HG03460 (cell line): ENCODE data around the gene FAM20C.
"Not testable (repeated sequence)": the region's sequence is repeated elsewhere in the genome, so short reads cannot be mapped to it uniquely, and the experiment has no call there.

Experiments
- ATAC-seq: cut with Tn5 transposase; IDR thresholded peaks from one replicate; pipeline ENCODE4 v1.9.1; 2021; ENCODE audit not compliant: unreplicated experiment

FAM20C gene

GRCh38 chr7:255721-256361, 63.5 kb downstream of the FAM20C start:
- no peak for ATAC-seq

DNA sequence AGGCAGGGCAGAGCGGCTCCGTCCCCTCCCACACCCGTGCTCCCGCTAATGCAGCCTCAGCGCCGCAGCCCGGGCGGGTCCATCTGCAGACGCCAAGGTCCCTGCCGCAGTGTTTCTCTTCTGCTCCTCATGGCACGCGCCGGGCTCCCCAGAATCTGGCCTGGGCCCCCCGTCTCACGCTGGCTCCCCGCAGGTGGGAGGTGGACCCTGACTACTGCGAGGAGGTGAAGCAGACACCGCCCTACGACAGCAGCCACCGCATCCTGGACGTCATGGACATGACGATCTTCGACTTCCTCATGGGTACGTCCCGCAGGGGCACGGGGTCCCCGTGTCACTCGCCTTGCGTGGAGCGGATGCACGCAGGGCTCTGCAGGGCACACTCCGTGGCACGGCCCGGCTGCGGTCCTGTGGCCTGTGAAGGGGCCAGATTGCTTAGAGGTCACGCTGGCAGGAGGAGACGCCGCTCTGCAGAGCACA, 64.1 kb downstream of the FAM20C start:
- no peak for ATAC-seq

DNA sequence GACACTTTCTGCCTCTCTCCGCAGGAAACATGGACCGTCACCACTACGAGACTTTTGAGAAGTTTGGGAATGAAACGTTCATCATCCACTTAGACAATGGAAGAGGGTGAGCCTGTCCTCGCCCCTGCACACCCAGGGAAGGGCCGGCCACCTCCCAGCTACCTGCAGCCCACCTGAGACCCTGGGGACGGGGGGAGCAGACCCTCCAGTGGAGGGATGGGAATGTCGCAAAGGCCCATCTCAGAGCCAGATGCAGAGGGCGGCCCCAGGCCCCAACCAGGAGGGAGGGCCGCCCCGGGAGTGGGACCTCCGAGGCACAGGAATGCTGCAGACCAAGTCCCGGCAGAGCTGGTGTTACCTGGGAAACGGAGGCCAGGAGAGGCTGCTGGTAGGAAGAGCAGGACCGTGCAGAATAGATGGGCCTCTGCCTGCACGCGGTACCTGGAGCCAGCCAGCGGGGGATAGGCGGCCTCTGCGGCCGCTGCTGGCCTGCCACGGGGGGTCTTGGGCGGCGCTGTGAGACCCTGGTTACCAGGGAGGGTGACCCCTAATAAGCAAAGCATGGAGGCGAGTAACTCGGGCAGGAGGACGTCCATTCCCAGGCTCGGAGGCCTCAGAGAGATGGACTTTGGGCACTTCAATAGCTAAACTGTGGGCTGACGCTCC, 64.7 kb downstream of the FAM20C start:
- ATAC-seq = no peak

DNA sequence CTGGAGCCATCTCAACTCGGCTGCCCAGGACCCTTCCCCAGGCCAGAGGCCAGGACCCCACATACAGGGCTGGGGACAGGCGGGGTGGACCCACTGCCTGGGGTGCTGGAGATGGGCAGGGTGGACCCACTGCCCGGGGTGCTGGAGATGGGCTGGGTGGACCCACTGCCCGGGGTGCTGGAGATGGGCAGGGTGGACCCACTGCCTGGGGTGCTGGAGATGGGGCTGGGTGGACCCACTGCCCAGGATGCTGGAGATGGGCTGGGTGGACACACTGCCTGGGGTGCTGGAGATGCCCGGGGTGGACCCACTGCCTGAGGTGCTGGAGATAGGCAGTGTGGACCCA, 65.2 kb downstream of the FAM20C start:
- ATAC-seq = no peak

DNA sequence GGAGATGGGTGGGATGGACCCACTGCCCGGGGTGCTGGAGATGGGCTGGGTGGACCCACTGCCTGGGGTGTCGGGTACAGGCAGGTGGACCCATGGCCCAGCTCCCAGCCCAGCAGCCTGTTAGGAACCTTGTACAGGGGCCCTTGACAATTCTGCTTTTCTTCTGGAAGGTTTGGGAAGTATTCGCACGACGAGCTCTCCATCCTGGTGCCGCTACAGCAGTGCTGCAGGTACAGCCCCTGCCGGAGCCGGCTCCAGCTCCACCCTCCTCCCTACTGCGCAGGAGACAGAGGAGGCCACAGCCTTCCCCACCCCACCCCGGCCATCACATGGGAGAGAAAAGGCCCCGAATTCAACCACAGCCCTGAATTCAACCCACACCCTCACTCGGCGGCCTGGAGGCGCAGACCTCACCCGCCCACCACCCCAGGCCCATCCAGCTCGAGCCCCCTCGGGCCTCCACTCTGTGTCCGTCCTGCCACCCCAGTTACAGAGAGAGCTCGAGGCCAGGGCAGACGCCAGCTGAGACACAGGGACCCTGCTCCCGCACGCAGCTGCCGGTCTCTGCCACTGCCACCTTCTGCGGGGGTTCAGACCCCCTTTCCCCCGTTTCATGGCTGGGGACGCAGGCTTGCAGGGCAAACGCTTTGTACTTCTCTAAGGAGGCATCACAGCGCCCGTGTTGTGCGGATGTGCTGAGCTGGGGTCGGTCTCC, 66.3 kb downstream of the FAM20C start:
- ATAC-seq = no peak

- ATAC-seq = no peak
These were observed 66.8 kb downstream of the FAM20C start for GRCh38 chr7:259191-259505.

DNA sequence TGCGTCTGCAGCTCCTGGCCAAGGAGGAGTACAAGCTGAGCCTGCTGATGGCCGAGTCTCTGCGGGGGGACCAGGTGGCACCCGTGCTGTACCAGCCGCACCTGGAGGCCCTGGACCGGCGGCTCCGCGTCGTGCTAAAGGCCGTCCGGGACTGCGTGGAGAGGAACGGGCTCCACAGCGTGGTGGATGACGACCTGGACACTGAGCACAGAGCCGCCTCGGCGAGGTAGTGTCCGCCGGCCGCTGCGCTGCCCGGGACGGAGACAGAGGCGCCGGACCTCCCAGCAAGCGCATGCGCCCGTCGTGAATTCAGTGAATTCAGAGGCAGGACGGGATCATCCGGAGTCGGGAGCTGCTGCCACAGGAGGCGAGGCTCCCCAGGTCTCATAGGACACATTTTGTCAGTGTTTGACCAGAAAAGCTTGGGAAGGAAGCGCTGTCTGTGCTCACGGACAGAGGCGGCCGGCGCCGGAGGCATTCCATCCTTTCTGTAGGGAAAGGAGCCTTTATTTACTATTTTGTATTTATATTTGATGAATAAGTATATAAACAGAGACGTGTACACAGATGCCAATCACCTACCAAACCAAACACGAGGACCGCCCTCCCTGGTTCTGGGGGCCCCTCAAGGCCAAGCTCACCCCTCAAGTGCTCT, 67.5 kb downstream of the FAM20C start:
- ATAC-seq = no peak

- no peak for ATAC-seq
These were observed 68.3 kb downstream of the FAM20C start for GRCh38 chr7:260441-261281.

DNA sequence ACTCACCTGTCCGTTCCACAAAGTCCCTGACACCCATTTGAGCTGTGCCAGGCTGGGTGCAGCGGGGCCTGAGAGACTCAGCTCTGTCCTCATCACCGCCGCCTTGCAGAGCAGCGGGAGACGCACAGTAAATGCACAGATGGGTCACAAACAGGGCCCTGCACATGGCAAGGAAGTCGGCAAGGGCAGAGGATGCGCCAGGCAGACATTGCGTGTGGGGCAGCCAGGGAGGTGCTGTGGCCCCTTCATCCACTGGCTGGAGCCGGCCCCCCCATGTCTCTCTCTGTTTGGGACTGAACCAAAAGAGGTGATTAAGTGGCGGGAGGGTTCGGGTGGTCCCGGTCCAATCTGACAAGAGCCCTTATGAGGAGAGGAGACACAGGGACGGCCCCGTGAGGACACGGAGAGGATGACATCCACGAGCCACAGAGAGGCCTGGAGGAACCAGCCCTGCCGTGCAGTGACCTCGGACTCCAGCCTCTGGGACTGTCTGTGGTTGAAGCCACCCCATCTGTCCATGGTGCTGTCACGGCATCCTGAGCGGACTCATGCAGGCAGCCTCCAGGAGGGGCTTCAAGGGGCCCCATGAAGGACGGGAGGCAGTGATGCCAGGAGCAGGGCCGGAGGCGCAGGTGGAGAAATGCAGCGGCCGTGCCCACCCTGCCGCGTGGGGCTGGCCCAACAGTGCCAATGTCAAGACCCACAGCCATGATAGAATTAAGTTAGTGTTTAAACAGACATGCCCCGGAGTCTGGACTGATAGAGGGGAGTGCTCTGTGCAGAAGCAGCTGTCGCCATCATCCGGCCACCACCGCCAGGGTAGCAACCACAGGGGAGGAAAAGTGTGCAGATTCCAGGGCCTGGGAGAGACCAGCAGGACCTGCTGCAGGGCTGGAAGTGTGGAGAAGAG, 69.2 kb downstream of the FAM20C start:
- no peak for ATAC-seq

GRCh38 chr7:262251-262572, 69.8 kb downstream of the FAM20C start:
- ATAC-seq = no peak

- not testable (repeated sequence) for ATAC-seq
These were observed 70.4 kb downstream of the FAM20C start for GRCh38 chr7:262631-263311.

- ATAC-seq = not testable (repeated sequence)
These were observed 71.3 kb downstream of the FAM20C start for GRCh38 chr7:263483-264351.

DNA sequence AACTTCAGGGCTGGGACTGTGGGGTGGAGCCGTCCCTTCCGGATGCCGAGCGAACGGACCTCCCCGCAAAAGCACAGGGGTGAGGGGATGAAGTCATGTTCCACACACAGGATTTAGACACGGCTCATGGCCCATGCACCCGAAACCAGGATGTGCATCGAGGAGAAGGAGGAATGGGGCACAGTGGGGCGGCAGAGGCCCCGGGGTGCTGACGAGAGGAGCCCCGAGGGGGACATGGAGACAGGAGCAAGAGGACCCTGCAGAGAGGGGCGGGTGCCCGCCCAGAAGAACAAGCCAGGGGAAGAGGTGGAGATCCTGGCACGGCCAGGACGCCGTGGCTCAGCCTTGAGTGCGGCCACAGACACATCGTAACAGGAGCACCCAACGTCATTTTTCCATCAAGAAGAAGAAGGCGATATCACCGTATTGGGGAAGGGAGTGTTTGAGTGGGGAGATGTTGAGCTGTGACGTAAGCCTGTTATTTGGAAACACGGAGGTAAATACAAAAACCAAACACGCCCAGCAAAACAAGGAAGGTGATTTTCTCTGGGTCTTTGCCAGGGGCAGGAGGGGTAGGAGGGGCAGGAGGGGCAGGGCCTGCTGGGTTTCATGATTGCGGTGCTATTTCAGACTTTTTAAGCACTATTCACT, 72.3 kb downstream of the FAM20C start:
- no peak for ATAC-seq

GRCh38 chr7:265192-265997, 73.0 kb downstream of the FAM20C start:
- ATAC-seq = no peak

GRCh38 chr7:265998-266850, 73.9 kb downstream of the FAM20C start:
- ATAC-seq = no peak
